ENCODE results near the gene PPIP5K2. TPM values are rescaled to one million over a fixed set of nuclear protein-coding genes. Genes with fewer than 3 reads are reported as not detected.

The PPIP5K2 gene
- total and polyA plus RNA-seq, 8 donors: 47.7 to 92.0 (median 86.3) TPM

DNA sequence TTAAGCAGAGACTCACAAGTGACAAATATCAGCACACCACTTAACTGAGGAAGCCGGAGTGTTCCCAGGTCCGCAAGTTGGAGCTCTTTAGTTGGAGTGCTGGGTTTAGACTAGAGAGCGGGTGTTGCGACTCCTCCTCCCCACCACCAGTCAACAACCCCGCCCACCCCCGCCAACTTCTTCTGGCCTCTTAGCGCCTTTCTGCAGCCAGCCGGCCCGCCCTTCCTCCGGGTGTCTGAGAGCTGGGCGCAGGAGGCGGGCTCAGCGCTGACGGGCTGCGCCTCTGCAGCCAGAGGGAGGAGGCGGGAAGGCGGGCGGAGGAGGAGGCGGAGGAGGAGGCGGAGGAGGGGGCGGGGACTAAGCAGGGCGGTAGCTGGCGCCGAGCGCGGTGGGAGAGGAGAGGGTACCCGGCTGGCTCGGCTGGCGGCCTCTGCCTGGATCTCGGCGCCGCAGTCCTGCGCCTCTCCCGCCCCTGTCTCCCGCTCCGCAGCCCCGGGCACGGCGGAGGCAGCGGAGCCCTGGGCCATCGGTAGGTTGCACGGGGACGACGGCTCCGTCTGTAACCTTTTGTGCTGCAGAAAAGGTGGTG, 138.4 kb downstream of the PPIP5K2 start, which contains the start of gene MACIR:
TSS of gene MACIR (plus strand) at position 396 of the 589 bp plus-strand sequence. CDS start 17,157 bp downstream, outside the sequence.
- H3K27ac ChIP-seq: peak within 1 kb of the TSS; percentile 83 to 88
- intact Hi-C loops (cut with DNase I): no loop called here
- DNase-seq: peak; percentile 92 to 100 (median 98)
- peaks cover 4 to 36% of the 10 kb centered on the region in 2 donors for H3K4me1 ChIP-seq
- peak within 1 kb of the TSS; percentile 96 to 98 for H3K4me3 ChIP-seq
- H3K9me3 ChIP-seq: no peaks in the 10 kb centered on the region
- TF ChIP-seq, protein P1, sequence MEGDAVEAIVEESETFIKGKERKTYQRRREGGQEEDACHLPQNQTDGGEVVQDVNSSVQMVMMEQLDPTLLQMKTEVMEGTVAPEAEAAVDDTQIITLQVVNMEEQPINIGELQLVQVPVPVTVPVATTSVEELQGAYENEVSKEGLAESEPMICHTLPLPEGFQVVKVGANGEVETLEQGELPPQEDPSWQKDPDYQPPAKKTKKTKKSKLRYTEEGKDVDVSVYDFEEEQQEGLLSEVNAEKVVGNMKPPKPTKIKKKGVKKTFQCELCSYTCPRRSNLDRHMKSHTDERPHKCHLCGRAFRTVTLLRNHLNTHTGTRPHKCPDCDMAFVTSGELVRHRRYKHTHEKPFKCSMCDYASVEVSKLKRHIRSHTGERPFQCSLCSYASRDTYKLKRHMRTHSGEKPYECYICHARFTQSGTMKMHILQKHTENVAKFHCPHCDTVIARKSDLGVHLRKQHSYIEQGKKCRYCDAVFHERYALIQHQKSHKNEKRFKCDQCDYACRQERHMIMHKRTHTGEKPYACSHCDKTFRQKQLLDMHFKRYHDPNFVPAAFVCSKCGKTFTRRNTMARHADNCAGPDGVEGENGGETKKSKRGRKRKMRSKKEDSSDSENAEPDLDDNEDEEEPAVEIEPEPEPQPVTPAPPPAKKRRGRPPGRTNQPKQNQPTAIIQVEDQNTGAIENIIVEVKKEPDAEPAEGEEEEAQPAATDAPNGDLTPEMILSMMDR (IDR thresholded peaks at IDR 0.05): peak in 1 of 2 donors; percentile 8
- H3K36me3 ChIP-seq: no peaks in the 10 kb centered on the region
- ATAC-seq: peak; percentile 98
- no peaks in the 10 kb centered on the region for H3K27me3 ChIP-seq

DNA sequence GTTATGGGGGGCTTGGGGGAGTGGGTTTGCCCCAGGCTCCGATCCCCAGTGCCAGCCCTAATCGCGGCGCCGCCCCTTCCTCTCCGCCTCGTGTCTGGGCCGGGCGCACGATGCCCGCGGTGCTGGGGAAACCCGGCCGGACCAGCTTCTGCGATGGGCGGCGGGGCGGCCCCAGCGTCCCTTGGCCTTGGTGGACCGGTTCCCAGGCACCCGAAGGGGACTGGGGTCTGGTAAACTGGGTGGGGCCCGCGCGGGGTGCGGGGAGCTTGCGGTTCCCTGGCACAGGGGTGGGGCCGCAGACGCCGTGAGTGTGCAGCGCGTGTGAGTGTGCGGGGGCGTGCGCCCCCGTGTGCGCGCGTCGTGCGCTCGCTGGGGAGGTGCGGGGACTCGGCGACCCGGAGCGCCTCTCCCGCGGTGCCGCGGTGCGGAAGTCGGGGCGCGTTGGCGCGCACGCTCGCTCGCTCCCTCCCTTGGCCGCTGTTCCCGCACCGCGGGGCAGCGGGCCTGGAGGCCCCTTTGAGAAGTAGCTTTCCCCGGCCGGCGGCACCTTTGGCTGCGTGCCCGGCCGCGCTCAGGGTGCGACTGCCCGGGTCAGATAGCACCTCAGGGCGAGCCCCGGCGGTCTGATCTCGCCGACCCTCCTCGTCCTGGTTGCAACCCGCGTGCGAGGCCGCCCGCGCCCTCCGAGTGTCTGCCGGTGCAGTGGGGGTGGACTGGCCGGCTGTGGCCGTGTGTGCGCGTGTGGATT, 139.0 kb downstream of the PPIP5K2 start:
- H3K4me1 ChIP-seq: peaks cover 4 to 36% of the 10 kb centered on the region in 2 donors
- TF ChIP-seq, protein P1 (IDR thresholded peaks at IDR 0.05): no peak
- H3K27me3 ChIP-seq: no peaks in the 10 kb centered on the region
- H3K36me3 ChIP-seq: no peaks in the 10 kb centered on the region
- H3K9me3 ChIP-seq: no peaks in the 10 kb centered on the region
- DNase-seq (peak; percentile 53 to 94 (median 58)), ATAC-seq (peak; percentile 66)
- peak overlapping the region; percentile 83 to 88 for H3K27ac ChIP-seq
- H3K4me3 ChIP-seq: peak overlapping the region; percentile 96 to 98
- intact Hi-C loops (cut with DNase I): no loop called here

DNA sequence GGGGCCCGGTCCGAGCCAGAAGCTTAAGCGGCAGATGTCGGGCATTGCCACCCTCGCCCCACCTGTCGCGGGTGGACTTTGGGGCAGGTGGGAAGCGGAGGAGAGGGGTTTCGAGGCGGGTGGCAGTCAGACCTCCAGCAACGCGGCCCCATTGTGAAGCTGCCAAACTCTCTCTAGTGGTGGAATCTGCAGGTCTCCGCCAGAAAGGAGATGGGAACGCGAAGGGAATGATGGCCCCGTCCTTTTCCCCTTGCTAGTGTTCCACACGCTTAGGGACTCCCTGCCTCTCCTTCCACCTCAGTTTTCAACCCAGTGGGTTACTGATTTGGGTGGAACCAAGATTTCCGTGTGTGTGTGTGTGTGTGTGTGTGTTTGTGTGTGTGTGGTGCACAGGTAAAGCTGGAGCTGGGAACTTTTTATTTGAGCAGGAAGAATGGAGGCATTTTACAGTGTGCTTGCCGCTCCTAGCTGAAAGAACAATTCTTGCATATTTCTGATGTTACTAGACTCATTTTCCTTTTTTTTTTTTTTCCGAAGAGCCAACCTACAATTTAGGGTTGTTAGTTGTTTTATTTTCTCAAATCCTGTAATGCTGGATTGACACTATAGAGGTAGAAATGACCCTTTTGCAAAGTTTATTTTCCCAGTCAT, 139.7 kb downstream of the PPIP5K2 start:
- ATAC-seq (peak; percentile 0), DNase-seq (peak in 1 of 4 donors; percentile 28)
- H3K27ac ChIP-seq: peak overlapping the region; percentile 83 to 88
- H3K27me3 ChIP-seq: no peaks in the 10 kb centered on the region
- H3K9me3 ChIP-seq: no peaks in the 10 kb centered on the region
- H3K36me3 ChIP-seq: no peaks in the 10 kb centered on the region
- peak overlapping the region; percentile 96 to 98 for H3K4me3 ChIP-seq
- TF ChIP-seq, protein P1 (IDR thresholded peaks at IDR 0.05): no peak
- peaks cover 4 to 34% of the 10 kb centered on the region in 2 donors for H3K4me1 ChIP-seq
- intact Hi-C loops (cut with DNase I): no loop called here

DNA sequence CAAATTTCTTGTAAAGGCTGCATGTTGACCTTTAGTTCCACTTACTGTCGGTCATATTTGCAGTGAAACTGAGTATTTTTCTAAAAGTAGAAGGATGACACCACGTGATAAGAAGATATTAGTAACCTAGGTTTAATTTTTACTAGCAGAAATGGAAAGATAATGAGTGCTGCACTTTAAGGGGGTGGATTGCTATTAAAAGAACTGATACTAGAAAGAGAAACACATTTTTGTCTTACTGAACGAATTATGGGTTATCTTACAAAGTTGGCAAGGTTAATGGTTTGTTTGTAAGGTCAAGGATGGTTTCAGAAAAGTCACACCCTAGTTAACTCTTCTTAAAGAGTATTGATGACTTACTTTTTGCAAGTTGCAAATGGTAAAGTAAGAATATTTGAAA, 140.8 kb downstream of the PPIP5K2 start:
- DNase-seq: no peak
- H3K27me3 ChIP-seq: no peaks in the 10 kb centered on the region
- intact Hi-C loops (cut with DNase I): no loop called here
- H3K9me3 ChIP-seq: no peaks in the 10 kb centered on the region
- TF ChIP-seq, protein P1 (IDR thresholded peaks at IDR 0.05): no peak
- no peak overlapping the region for H3K27ac ChIP-seq
- no peak overlapping the region for H3K4me3 ChIP-seq
- H3K4me1 ChIP-seq: peaks cover 4 to 31% of the 10 kb centered on the region in 2 donors
- no peak for ATAC-seq
- H3K36me3 ChIP-seq: no peaks in the 10 kb centered on the region

Other genes starting within 250 kb of the PPIP5K2 start
- 10 to 100 TPM in 1 of 2 donors, 1 to 10 TPM in 1; 7.5 to 11.0 TPM for gene GIN1, start 163 bp upstream of the PPIP5K2 start, total RNA-seq
- 10 to 100 TPM; 11.6 to 13.9 (median 12.0) TPM for gene GIN1, start 163 bp upstream of the PPIP5K2 start, polyA plus RNA-seq (ENCODE audit: insufficient read length in 6 of 6)
- 1 to 10 TPM; 7.0 to 8.0 TPM for gene MACIR, start 138.5 kb downstream of the PPIP5K2 start, total RNA-seq
- 10 to 100 TPM; 12.0 to 13.6 (median 12.1) TPM for gene MACIR, start 138.5 kb downstream of the PPIP5K2 start, polyA plus RNA-seq (ENCODE audit: insufficient read length in 6 of 6)